Erythroblast (primary cell): ENCODE data around the gene ICE2.

Experiments
- GATA1 ChIP-seq: IDR thresholded peaks from 2 replicates; pipeline ENCODE4 v1.6.1; 2011; ENCODE audit warnings: low read depth, mild to moderate bottlenecking, control low read depth, low read length, moderate library complexity
- POLR2A ChIP-seq: IDR thresholded peaks from 2 replicates; pipeline ENCODE4 v1.6.1; 2011; ENCODE audit warnings: mild to moderate bottlenecking, low read length

DNA sequence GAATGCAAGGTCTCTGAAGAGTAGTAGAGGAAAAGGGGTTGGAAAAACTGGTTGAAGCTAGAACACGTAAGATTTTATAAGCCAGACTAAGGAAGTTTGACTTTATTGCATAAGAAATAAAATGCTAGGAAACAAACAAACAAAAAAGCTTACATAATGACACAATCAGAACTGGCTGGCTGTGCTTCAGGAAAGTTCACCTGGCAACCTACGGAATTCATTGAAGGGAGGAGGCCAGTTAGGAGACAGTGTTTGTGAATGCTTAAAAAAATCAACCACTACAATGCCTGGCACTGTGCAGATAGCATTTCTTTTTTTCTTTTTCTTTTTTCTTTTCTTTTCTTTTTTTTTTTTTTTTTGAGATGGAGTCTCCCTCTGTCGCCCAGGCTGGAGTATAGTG lies 1.9 kb upstream of the ICE2 start:
- TF ChIP-seq POLR2A (no peak), GATA1 (no peak)
